PC-3 (cell line): ENCODE results near the gene TENM4. TPM values are rescaled to one million over a fixed set of nuclear protein-coding genes. Genes with fewer than 3 reads are reported as not detected.

Source experiments
- ATAC-seq: fragments of 200-7000 bp; cut with Tn5 transposase; 2 replicates; pipeline ENCODE4 v1.9.1; 2020; ENCODE audit warnings: mild to moderate bottlenecking, moderate library complexity
- BruUV-seq: library from RNA; stranded (reverse); fragments of 400-500 nt; replicated peaks from 2 replicates; lab custom pipeline; 2021; lab: Mats Ljungman, UMichigan
- CTCF ChIA-PET: fragments of 300-600 bp; sonication (Branson Sonifier 250); formaldehyde crosslinking; loops from one replicate; lab custom pipeline; 2022; ENCODE audit warnings: antibody characterized with exemption; lab: Charles Lee
- POLR2A ChIA-PET: fragments of 300-600 bp; sonication (Branson Sonifier 250); formaldehyde crosslinking; loops from one replicate; lab custom pipeline; 2022; ENCODE audit warnings: antibody characterized with exemption; ENCODE audit not compliant: unreplicated experiment; lab: Charles Lee
- DNase-seq: peaks from one replicate; pipeline ENCODE4 v3.0.0-alpha.2; 2015
- H2AFZ ChIP-seq: fragments of 300-600 bp; sonication (generic); 2 replicates; pipeline ENCODE4 v1.6.0; 2016; ENCODE audit warnings: antibody characterized with exemption, low read length
- H3F3A ChIP-seq: fragments of 300-600 bp; sonication (generic); one replicate; pipeline ENCODE4 v1.6.0; 2017; ENCODE audit warnings: antibody characterized with exemption, low read length, control low read depth, mild to moderate bottlenecking; ENCODE audit not compliant: unreplicated experiment
- H3K27ac ChIP-seq: fragments of 300-600 bp; sonication (generic); 2 replicates; pipeline ENCODE4 v1.5.1; 2016; ENCODE audit warnings: mild to moderate bottlenecking, low read length
- H3K27me3 ChIP-seq: fragments of 300-600 bp; sonication (generic); 2 replicates; pipeline ENCODE4 v1.6.1; 2016; ENCODE audit warnings: low read length, mixed read lengths
- H3K36me3 ChIP-seq: fragments of 300-600 bp; sonication (generic); 2 replicates; pipeline ENCODE4 v1.6.1; 2016; ENCODE audit warnings: low read depth, mixed run types, low read length, mixed read lengths
- H3K4me1 ChIP-seq: fragments of 300-600 bp; sonication (generic); 2 replicates; pipeline ENCODE4 v1.5.1; 2016; ENCODE audit warnings: low read length; ENCODE audit not compliant: insufficient read depth
- H3K4me2 ChIP-seq: fragments of 300-600 bp; sonication (generic); 2 replicates; pipeline ENCODE4 v1.6.0; 2016; ENCODE audit warnings: low read length
- H3K4me3 ChIP-seq: fragments of 300-600 bp; sonication (generic); 2 replicates; pipeline ENCODE4 v1.5.1; 2016; ENCODE audit warnings: mild to moderate bottlenecking, low read length, mixed read lengths
- H3K79me2 ChIP-seq: fragments of 300-600 bp; sonication (generic); 2 replicates; pipeline ENCODE4 v1.6.1; 2017; ENCODE audit warnings: low read length, mixed read lengths
- H3K9ac ChIP-seq: fragments of 300-600 bp; sonication (generic); 2 replicates; pipeline ENCODE4 v1.6.0; 2016; ENCODE audit warnings: mild to moderate bottlenecking, low read length
- H3K9me2 ChIP-seq: fragments of 300-600 bp; sonication (generic); replicated peaks from 2 replicates; pipeline ENCODE4 v1.6.1; 2016; ENCODE audit warnings: mixed run types, low read length, mixed read lengths
- H3K9me3 ChIP-seq: fragments of 300-600 bp; sonication (generic); 2 replicates; pipeline ENCODE4 v1.6.1; 2016; ENCODE audit warnings: low read length, mixed read lengths
- H4K20me1 ChIP-seq: fragments of 300-600 bp; sonication (generic); 2 replicates; pipeline ENCODE4 v1.6.1; 2016; ENCODE audit warnings: low read length, mixed read lengths
- CTCF ChIP-seq: fragments of 300-600 bp; sonication (generic); conservative IDR thresholded peaks from 2 replicates; pipeline ENCODE4 v1.5.1; 2017; ENCODE audit warnings: antibody characterized with exemption, low read depth, mild to moderate bottlenecking, low read length
- EZH2 ChIP-seq: fragments of 300-600 bp; sonication (generic); IDR thresholded peaks from one replicate; pipeline ENCODE4 v1.6.1; 2017; ENCODE audit warnings: antibody characterized with exemption, mild to moderate bottlenecking, low read length; ENCODE audit not compliant: unreplicated experiment
- EZH2phosphoT487 ChIP-seq: fragments of 300-600 bp; sonication (generic); IDR thresholded peaks from 2 replicates; pipeline ENCODE4 v1.6.1; 2018; ENCODE audit warnings: mild to moderate bottlenecking, antibody characterized with exemption, low read length, borderline replicate concordance
- intact Hi-C: fragments of 100-400 bp; cut with micrococcal nuclease; formaldehyde crosslinking; loops from 2 replicates; pipeline ENCODE4 v1.9.0; 2023
- total RNA-seq: library from RNA; depleted of rRNA; stranded (reverse); fragments of >200 nt; gene quantifications from 2 replicates; pipeline ENCODE4 v1.2.3, GENCODE V29; 2014

TENM4 gene
- total RNA-seq, 1 experiment from 2014 or later, result 19.7 TPM

- H3K27ac ChIP-seq, result no peak overlapping the region
- DNase-seq (no peak), ATAC-seq (no peak)
- H3K36me3 ChIP-seq, result no peaks in the 10 kb centered on the region
- no peaks in the 10 kb centered on the region for H3K27me3 ChIP-seq
- H3K9me2 ChIP-seq, result no peaks in the 10 kb centered on the region
- ChIA-PET CTCF (no interaction called here), POLR2A (no interaction called here)
- intact Hi-C loops, result no loop called here
- no peaks in the 10 kb centered on the region for H3K79me2 ChIP-seq
- BruUV-seq, result no TSS peak
- H3K9me3 ChIP-seq, result no peaks in the 10 kb centered on the region
- H3K4me3 ChIP-seq, result no peak overlapping the region
- H4K20me1 ChIP-seq, result no peaks in the 10 kb centered on the region
- no peaks in the 10 kb centered on the region for H3F3A ChIP-seq
- H2AFZ ChIP-seq, result no peak overlapping the region
- TF ChIP-seq CTCF, result no peak
- TF ChIP-seq EZH2phosphoT487, result no peak
- TF ChIP-seq EZH2, result no peak
- H3K4me2 ChIP-seq, result no peak overlapping the region
- H3K9ac ChIP-seq, result no peak overlapping the region
- no peaks in the 10 kb centered on the region for H3K4me1 ChIP-seq
Measured at GRCh38 chr11:79068356-79068755, 372.5 kb downstream of the TENM4 start.

GRCh38 chr11:79067352-79067679 is 373.5 kb downstream of the TENM4 start:
- TF ChIP-seq EZH2phosphoT487 (no peak), CTCF (no peak), EZH2 (no peak)
- no peaks in the 10 kb centered on the region for H4K20me1 ChIP-seq
- intact Hi-C loops, result no loop called here
- no TSS peak for BruUV-seq
- CTCF ChIA-PET, result no interaction called here
- H3F3A ChIP-seq, result no peaks in the 10 kb centered on the region
- H3K4me1 ChIP-seq, result no peaks in the 10 kb centered on the region
- H2AFZ ChIP-seq, result no peak overlapping the region
- DNase-seq, result no peak
- no peaks in the 10 kb centered on the region for H3K27me3 ChIP-seq
- H3K9ac ChIP-seq, result no peak overlapping the region
- POLR2A ChIA-PET, result no interaction called here
- H3K4me3 ChIP-seq, result no peak overlapping the region
- H3K27ac ChIP-seq, result no peak overlapping the region
- no peaks in the 10 kb centered on the region for H3K9me2 ChIP-seq
- H3K36me3 ChIP-seq, result no peaks in the 10 kb centered on the region
- H3K9me3 ChIP-seq, result no peaks in the 10 kb centered on the region
- H3K4me2 ChIP-seq, result no peak overlapping the region
- no peaks in the 10 kb centered on the region for H3K79me2 ChIP-seq
- no peak for ATAC-seq

GRCh38 chr11:79066456-79067351 is 374.1 kb downstream of the TENM4 start:
- TF ChIP-seq EZH2 (no peak), CTCF (no peak), EZH2phosphoT487 (no peak)
- no peak for DNase-seq
- ChIA-PET POLR2A (interaction anchor here (0.5 kb wide), 1 partner anchor 14 kb away, joined by 4 read pairs; no protein-coding TSS in a partner anchor), CTCF (no interaction called here)
- Histone ChIP-seq H3K27me3 (no peaks in the 10 kb centered on the region), H2AFZ (no peak overlapping the region), H3K4me1 (no peaks in the 10 kb centered on the region), H3K9ac (no peak overlapping the region), H3F3A (no peaks in the 10 kb centered on the region), H4K20me1 (no peaks in the 10 kb centered on the region), H3K79me2 (no peaks in the 10 kb centered on the region), H3K4me2 (no peak overlapping the region), H3K36me3 (no peaks in the 10 kb centered on the region), H3K9me2 (no peaks in the 10 kb centered on the region), H3K27ac (no peak overlapping the region), H3K4me3 (no peak overlapping the region), H3K9me3 (no peaks in the 10 kb centered on the region)
- no peak for ATAC-seq
- intact Hi-C loops, result no loop called here
- BruUV-seq, result no TSS peak
